GM08714 (cell line): ENCODE results near the gene C2CD2L.

Source experiments
- H3K4me3 ChIP-seq: fragments of 200-500 bp; sonication (Bioruptor generic); 2 replicates; pipeline ENCODE4 v1.5.1; 2014; ENCODE audit warnings: mild to moderate bottlenecking, low read length, inconsistent platforms
- ZNF274 ChIP-seq: IDR thresholded peaks from 2 replicates; pipeline ENCODE4 v1.6.1; 2012; ENCODE audit warnings: mild to moderate bottlenecking, low read depth, low read length

Gene C2CD2L

GRCh38 chr11:119147604-119148333 is 40.6 kb downstream of the C2CD2L start:
- H3K4me3 ChIP-seq: no peak overlapping the region
- TF ChIP-seq ZNF274: no peak

GRCh38 chr11:119148720-119149017 is 41.5 kb downstream of the C2CD2L start:
- H3K4me3 ChIP-seq: peak overlapping the region; percentile 27; the same call in 1 of the 2 replicates
- no peak for TF ChIP-seq ZNF274

- TF ChIP-seq ZNF274: no peak
- H3K4me3 ChIP-seq: peak within 1 kb of the TSS; percentile 27; the same call in 1 of the 2 replicates
Measured at GRCh38 chr11:119149018-119149785, 42.1 kb downstream of the C2CD2L start, which contains the start of gene ABCG4. ABCG4 (plus strand) TSS chr11:119149052; CDS start chr11:119149966, 914 bp downstream.

- no peak overlapping the region for H3K4me3 ChIP-seq
- TF ChIP-seq ZNF274: no peak
Measured at GRCh38 chr11:119149786-119150275, 42.7 kb downstream of the C2CD2L start.

GRCh38 chr11:119152043-119152442 is 44.9 kb downstream of the C2CD2L start:
- no peak overlapping the region for H3K4me3 ChIP-seq
- TF ChIP-seq ZNF274: no peak

GRCh38 chr11:119152604-119153003 is 45.5 kb downstream of the C2CD2L start:
- H3K4me3 ChIP-seq: no peak overlapping the region
- no peak for TF ChIP-seq ZNF274

GRCh38 chr11:119153049-119153818 is 46.1 kb downstream of the C2CD2L start:
- H3K4me3 ChIP-seq: no peak overlapping the region
- no peak for TF ChIP-seq ZNF274

- TF ChIP-seq ZNF274: no peak
- no peak overlapping the region for H3K4me3 ChIP-seq
Measured at GRCh38 chr11:119154178-119154577, 47.0 kb downstream of the C2CD2L start.

GRCh38 chr11:119155733-119156492 is 48.8 kb downstream of the C2CD2L start:
- TF ChIP-seq ZNF274: no peak
- no peak overlapping the region for H3K4me3 ChIP-seq

GRCh38 chr11:119156496-119156895 is 49.4 kb downstream of the C2CD2L start:
- no peak overlapping the region for H3K4me3 ChIP-seq
- no peak for TF ChIP-seq ZNF274

- no peak for TF ChIP-seq ZNF274
- no peak overlapping the region for H3K4me3 ChIP-seq
Measured at GRCh38 chr11:119157063-119157462, 49.9 kb downstream of the C2CD2L start.

- H3K4me3 ChIP-seq: no peak overlapping the region
- TF ChIP-seq ZNF274: no peak
Measured at GRCh38 chr11:119158467-119158866, 51.3 kb downstream of the C2CD2L start.

GRCh38 chr11:119160151-119160550 is 53.0 kb downstream of the C2CD2L start:
- H3K4me3 ChIP-seq: no peak overlapping the region
- TF ChIP-seq ZNF274: no peak

GRCh38 chr11:119161871-119162270 is 54.7 kb downstream of the C2CD2L start:
- H3K4me3 ChIP-seq: no peak overlapping the region
- no peak for TF ChIP-seq ZNF274
